Epithelial cell of proximal tubule (primary cell): ENCODE data around the gene KCNMA1. TPM values are rescaled to one million over a fixed set of nuclear protein-coding genes. Genes with fewer than 3 reads are reported as not detected.

Experiments
- DNase-seq: peaks from one replicate; pipeline ENCODE4 v3.0.0-alpha.2; 2011; ENCODE audit warnings: low read depth
- H3K4me3 ChIP-seq: 2 replicates; pipeline ENCODE4 v1.5.1; 2011; ENCODE audit warnings: low read depth, mild to moderate bottlenecking, low read length
- CTCF ChIP-seq: conservative IDR thresholded peaks from 2 replicates; pipeline ENCODE4 v1.5.1; 2012; ENCODE audit warnings: low read depth, mild to moderate bottlenecking, low read length
- total RNA-seq: library from RNA; depleted of rRNA; stranded (reverse); fragments of >200 nt; gene quantifications from 2 replicates; pipeline ENCODE4 v1.2.3, GENCODE V29; 2015

Gene KCNMA1
- total RNA-seq, 1 donor from 2014 or later = 12.5 TPM

GRCh38 chr10:77334501-77334900, 303.1 kb downstream of the KCNMA1 start:
- TF ChIP-seq CTCF = no peak

GRCh38 chr10:77333610-77334340, 303.8 kb downstream of the KCNMA1 start:
- TF ChIP-seq CTCF = no peak
- no peak for DNase-seq
- H3K4me3 ChIP-seq = no peak overlapping the region

More at GRCh38 chr10:77334501-77334900, 303.1 kb downstream of the KCNMA1 start:
- no peak overlapping the region for H3K4me3 ChIP-seq
- no peak for DNase-seq

- TF ChIP-seq CTCF = no peak
- no peak overlapping the region for H3K4me3 ChIP-seq
- no peak for DNase-seq
These were observed 305.4 kb downstream of the KCNMA1 start for GRCh38 chr10:77332256-77332655.

GRCh38 chr10:77328272-77328816, 309.3 kb downstream of the KCNMA1 start:
- no peak for DNase-seq
- TF ChIP-seq CTCF = no peak
- H3K4me3 ChIP-seq = no peak overlapping the region

- no peak overlapping the region for H3K4me3 ChIP-seq
- TF ChIP-seq CTCF = no peak
- no peak for DNase-seq
These were observed 312.4 kb downstream of the KCNMA1 start for GRCh38 chr10:77325233-77325537.

GRCh38 chr10:77321838-77322237, 315.8 kb downstream of the KCNMA1 start:
- H3K4me3 ChIP-seq = no peak overlapping the region
- DNase-seq = no peak
- no peak for TF ChIP-seq CTCF

- DNase-seq = no peak
- no peak for TF ChIP-seq CTCF
- H3K4me3 ChIP-seq = no peak overlapping the region
These were observed 316.6 kb downstream of the KCNMA1 start for GRCh38 chr10:77320971-77321471.
